Lung (tissue), 12 donors: ENCODE measurements around the gene CDA. TPM values are rescaled to one million over a fixed set of nuclear protein-coding genes. Genes with fewer than 3 reads are reported as not detected.

Experiments
- ATAC-seq: fragments of 200-7000 bp; cut with Tn5 transposase; one replicate; pipeline ENCODE4 v1.9.1; 2020; ENCODE audit warnings: moderate number of reproducible peaks; ENCODE audit not compliant: insufficient read depth, low FRiP score
- DNase-seq, 3 donors: peaks; one replicate each; pipeline ENCODE4 v3.0.0-alpha.2; 2013 to 2017
- H3K27ac ChIP-seq, 2 donors: one replicate each; pipeline ENCODE4 v1.5.1; 2013; ENCODE audit warnings: mild to moderate bottlenecking in 2 of 2, moderate library complexity in 2 of 2, control low read depth in 1 of 2, inconsistent platforms in 1 of 2, low read depth in 1 of 2, low read length in 1 of 2
- H3K27me3 ChIP-seq, 3 donors: one replicate each; pipeline ENCODE4 v1.5.1; 2013; ENCODE audit warnings: low read length in 2 of 3; ENCODE audit not compliant: control insufficient read depth in 3 of 3, insufficient read depth in 3 of 3
- H3K36me3 ChIP-seq, 4 donors: one replicate each; pipeline ENCODE4 v1.5.1; 2013; ENCODE audit warnings: low read length in 4 of 4, mild to moderate bottlenecking in 1 of 4, moderate library complexity in 1 of 4; ENCODE audit not compliant: control insufficient read depth in 4 of 4, insufficient read depth in 4 of 4
- H3K4me1 ChIP-seq, 5 donors: one replicate each; pipeline ENCODE4 v1.5.1; 2013; ENCODE audit warnings: low read length in 5 of 5, mild to moderate bottlenecking in 2 of 5, moderate library complexity in 1 of 5; ENCODE audit not compliant: control insufficient read depth in 5 of 5, insufficient read depth in 5 of 5
- H3K4me3 ChIP-seq: one replicate; pipeline ENCODE4 v1.5.1; 2013; ENCODE audit warnings: mild to moderate bottlenecking, control low read depth, moderate library complexity
- H3K9ac ChIP-seq, 2 donors: one replicate each; pipeline ENCODE4 v1.5.1; 2013; ENCODE audit warnings: low read length in 2 of 2, control low read depth in 1 of 2; ENCODE audit not compliant: insufficient read depth in 1 of 2
- H3K9me3 ChIP-seq, 4 donors: one replicate each; pipeline ENCODE4 v1.5.1; 2013; ENCODE audit warnings: low read length in 3 of 4, mild to moderate bottlenecking in 1 of 4, moderate library complexity in 1 of 4; ENCODE audit not compliant: control insufficient read depth in 4 of 4, insufficient read depth in 3 of 4
- CTCF ChIP-seq: IDR thresholded peaks from 2 replicates; pipeline ENCODE4 v1.5.1; 2012; ENCODE audit warnings: mild to moderate bottlenecking; ENCODE audit errors: control extremely low read depth, extremely low read depth
- WGBS, 2 donors: extraction: QIAGEN DNeasy Blood & Tissue Kit; methylation state at CpG; one replicate each; pipeline ENCODE4 v1.1.7; 2013; 5-methylcytosine and 5-hydroxymethylcytosine counted together
- polyA plus RNA-seq, 2 donors: library from polyadenylated mRNA; stranded (reverse); fragments of 200-250 nt; gene quantifications; one replicate each; pipeline ENCODE4 v1.2.1, GENCODE V29; 2013
- total RNA-seq, 2 donors: library from RNA; depleted of rRNA in 1 of 2; stranded (reverse); fragments of >200 nt in 1 of 2; gene quantifications; one replicate each; pipeline ENCODE4 v1.2.1, GENCODE V29; 2014 to 2021
- donor health status: control.
- donor health status: control.
- donor health status: Bipolar disorder and iron deficiency.
- donor health status: healthy.
- donor health status: DM: yes; HTN: yes; CAD: no.

Gene CDA
- total and polyA plus RNA-seq, 4 donors = 0.40 to 47.5 (median 3.4) TPM

GRCh38 chr1:20630729-20631128 lies 41.8 kb downstream of the CDA start:
- H3K36me3 ChIP-seq = no peaks in the 10 kb centered on the region
- WGBS, 2 donors = 42 to 58% methylated on average over 4 of the region's 4 CpGs

GRCh38 chr1:20632386-20632785 lies 43.5 kb downstream of the CDA start:
- no peak for TF ChIP-seq CTCF
- 93 to 95% methylated on average over 3 of the region's 3 CpGs for WGBS, 2 donors
- H3K9me3 ChIP-seq = no peaks in the 10 kb centered on the region
- H3K36me3 ChIP-seq = no peaks in the 10 kb centered on the region
- H3K27me3 ChIP-seq = no peaks in the 10 kb centered on the region
- H3K4me3 ChIP-seq = no peak overlapping the region
- DNase-seq (no peak), ATAC-seq (no peak)
- peaks cover 0 to 13% (median 4%) of the 10 kb centered on the region in 5 donors for H3K4me1 ChIP-seq
- no peak overlapping the region for H3K9ac ChIP-seq
- H3K27ac ChIP-seq = no peak overlapping the region

More at GRCh38 chr1:20630729-20631128, 41.8 kb downstream of the CDA start:
- H3K4me1 ChIP-seq = peaks cover 0 to 13% (median 4%) of the 10 kb centered on the region in 5 donors
- H3K9me3 ChIP-seq = no peaks in the 10 kb centered on the region
- H3K27me3 ChIP-seq = no peaks in the 10 kb centered on the region
- H3K27ac ChIP-seq = no peak overlapping the region
- no peak overlapping the region for H3K4me3 ChIP-seq
- DNase-seq (no peak), ATAC-seq (no peak)
- H3K9ac ChIP-seq = no peak overlapping the region
- TF ChIP-seq CTCF = no peak

- Histone ChIP-seq H3K4me3 (peak within 1 kb of the TSS; percentile 98), H3K9ac (peak within 1 kb of the TSS; percentile 56 to 72), H3K36me3 (peaks cover 0 to 5% (median 2%) of the 10 kb centered on the region in 4 donors), H3K4me1 (peaks cover 0 to 13% (median 4%) of the 10 kb centered on the region in 5 donors), H3K27ac (peak within 1 kb of the TSS; percentile 96 to 100), H3K27me3 (no peaks in the 10 kb centered on the region), H3K9me3 (no peaks in the 10 kb centered on the region)
- peak; percentile 77 to 86 (median 84) for DNase-seq
- peak; percentile 82 for ATAC-seq
- peak; percentile 94 for TF ChIP-seq CTCF
- 1 to 2% methylated on average over 58 to 93 of the region's 93 CpGs for WGBS, 2 donors
These were observed 44.5 kb downstream of the CDA start, which contains the start of gene PINK1 for GRCh38 chr1:20633190-20634064. TSS of gene PINK1 (plus strand) at chr1:20633458. CDS start at chr1:20633549, 91 bp downstream.
